Measurements from ENCODE around the gene ADGRL3. TPM values are rescaled to one million over a fixed set of nuclear protein-coding genes. Genes with fewer than 3 reads are reported as not detected.

The ADGRL3 gene
- total RNA-seq, 1 experiment from 2014 or later, result 5.4 TPM

- DNase-seq (ENCODE audit: low spot score), result no peak
Observed at GRCh38 chr4:61277785-61278760, 77.9 kb downstream of the ADGRL3 start.

- DNase-seq (ENCODE audit: low spot score), result no peak
Observed at GRCh38 chr4:61292322-61292721, 92.2 kb downstream of the ADGRL3 start.

- no peak for DNase-seq (ENCODE audit: low spot score)
Observed at GRCh38 chr4:61293707-61294400, 93.7 kb downstream of the ADGRL3 start.

GRCh38 chr4:61294936-61295335, 94.8 kb downstream of the ADGRL3 start:
- no peak for DNase-seq (ENCODE audit: low spot score)

- DNase-seq (ENCODE audit: low spot score), result no peak
Observed at GRCh38 chr4:61296144-61296543, 96.0 kb downstream of the ADGRL3 start.

- no peak for DNase-seq (ENCODE audit: low spot score)
Observed at GRCh38 chr4:61298178-61298740, 98.1 kb downstream of the ADGRL3 start.

- DNase-seq (ENCODE audit: low spot score), result no peak
Observed at GRCh38 chr4:61299316-61299715, 99.2 kb downstream of the ADGRL3 start.

- DNase-seq (ENCODE audit: low spot score), result no peak
Observed at GRCh38 chr4:61300266-61300844, 100.2 kb downstream of the ADGRL3 start.

- no peak for DNase-seq (ENCODE audit: low spot score)
Observed at GRCh38 chr4:61301271-61301670, 101.1 kb downstream of the ADGRL3 start.

- no peak for DNase-seq (ENCODE audit: low spot score)
Observed at GRCh38 chr4:61308033-61308432, 107.9 kb downstream of the ADGRL3 start.

GRCh38 chr4:61309616-61310015, 109.5 kb downstream of the ADGRL3 start:
- DNase-seq (ENCODE audit: low spot score), result no peak

- DNase-seq (ENCODE audit: low spot score), result no peak
Observed at GRCh38 chr4:61312526-61312925, 112.4 kb downstream of the ADGRL3 start.

- no peak for DNase-seq (ENCODE audit: low spot score)
Observed at GRCh38 chr4:61318431-61318830, 118.3 kb downstream of the ADGRL3 start.

GRCh38 chr4:61319156-61319555, 119.0 kb downstream of the ADGRL3 start:
- DNase-seq (ENCODE audit: low spot score), result no peak

- no peak for DNase-seq (ENCODE audit: low spot score)
Observed at GRCh38 chr4:61320154-61320553, 120.0 kb downstream of the ADGRL3 start.

- no peak for DNase-seq (ENCODE audit: low spot score)
Observed at GRCh38 chr4:61320631-61321030, 120.5 kb downstream of the ADGRL3 start.

- no peak for DNase-seq (ENCODE audit: low spot score)
Observed at GRCh38 chr4:61332693-61333092, 132.6 kb downstream of the ADGRL3 start.

- no peak for DNase-seq (ENCODE audit: low spot score)
Observed at GRCh38 chr4:61333490-61333889, 133.4 kb downstream of the ADGRL3 start.

GRCh38 chr4:61335241-61335763, 135.2 kb downstream of the ADGRL3 start:
- no peak for DNase-seq (ENCODE audit: low spot score)

- DNase-seq (ENCODE audit: low spot score), result no peak
Observed at GRCh38 chr4:61336488-61336887, 136.4 kb downstream of the ADGRL3 start.

- DNase-seq (ENCODE audit: low spot score), result no peak
Observed at GRCh38 chr4:61336916-61337315, 136.8 kb downstream of the ADGRL3 start.

GRCh38 chr4:61342061-61342460, 141.9 kb downstream of the ADGRL3 start:
- no peak for DNase-seq (ENCODE audit: low spot score)

Data from A172 (cell line).